Stimulated activated memory B cell treated with anti-CD40 and anti-IgM and Interleukin-4, amounts not matched to agents 10 μg/mL and 1 μg/mL and 100 μg/mL, for 72 hours (primary cell): Measurements from ENCODE around the gene TMIGD3.

Experiments used
- ATAC-seq: fragments of 150-1000 bp; cut with Tn5 transposase; 2 replicates; pipeline ENCODE4 v1.10.0; 2021
- H3K27ac Mint-ChIP-seq: one replicate; pipeline ENCODE4 v1.8.0; 2022; ENCODE audit warnings: mild to moderate bottlenecking, mixed read lengths
- H3K27me3 Mint-ChIP-seq: one replicate; pipeline ENCODE4 v1.8.0; 2022; ENCODE audit warnings: mixed read lengths
- H3K36me3 Mint-ChIP-seq: one replicate; pipeline ENCODE4 v1.8.0; 2022; ENCODE audit warnings: mixed read lengths
- H3K4me1 Mint-ChIP-seq: one replicate; pipeline ENCODE4 v1.8.0; 2022; ENCODE audit warnings: mixed read lengths
- H3K4me3 Mint-ChIP-seq: one replicate; pipeline ENCODE4 v1.8.0; 2022; ENCODE audit warnings: mild to moderate bottlenecking, moderate library complexity, mixed read lengths
- H3K9me3 Mint-ChIP-seq: one replicate; pipeline ENCODE4 v1.8.0; 2022; ENCODE audit warnings: mixed read lengths

TMIGD3 gene

DNA sequence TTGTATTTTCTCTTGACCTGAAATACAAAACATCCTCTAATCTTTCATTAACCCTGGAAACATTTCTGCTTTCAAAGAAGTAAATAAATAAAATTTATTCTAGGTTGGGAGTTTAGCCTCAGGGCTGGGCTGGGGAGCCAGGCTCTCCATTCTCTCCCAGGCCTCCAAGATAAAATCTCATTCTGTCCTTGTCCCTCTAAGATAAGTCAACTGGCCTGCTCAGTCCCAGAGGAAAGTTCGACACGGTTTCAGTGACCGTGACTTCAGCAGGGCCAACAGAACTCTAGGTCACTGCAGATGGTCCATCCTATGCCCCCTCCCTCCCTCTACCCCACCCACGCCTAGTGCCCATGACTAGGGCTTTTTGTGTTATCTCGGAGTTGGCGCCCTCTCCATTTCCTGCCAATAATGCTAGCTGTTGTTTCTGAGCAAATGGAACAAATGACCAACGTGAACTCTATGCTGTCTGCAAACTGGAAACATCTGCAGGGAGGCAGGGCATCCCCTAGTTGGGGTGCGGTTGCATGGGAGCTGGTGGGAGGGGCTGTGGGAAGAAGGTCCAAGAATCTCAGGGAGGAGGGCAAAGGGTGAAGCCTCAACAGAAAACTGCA, 10.1 kb upstream of the TMIGD3 start:
- no peak for ATAC-seq
- peak overlapping the region; percentile 96 for H3K27ac Mint-ChIP-seq
- no peaks in the 10 kb centered on the region for H3K9me3 Mint-ChIP-seq
- H3K27me3 Mint-ChIP-seq = no peaks in the 10 kb centered on the region
- H3K4me1 Mint-ChIP-seq = peaks cover 46% of the 10 kb centered on the region
- H3K4me3 Mint-ChIP-seq = no peak overlapping the region
- no peaks in the 10 kb centered on the region for H3K36me3 Mint-ChIP-seq

DNA sequence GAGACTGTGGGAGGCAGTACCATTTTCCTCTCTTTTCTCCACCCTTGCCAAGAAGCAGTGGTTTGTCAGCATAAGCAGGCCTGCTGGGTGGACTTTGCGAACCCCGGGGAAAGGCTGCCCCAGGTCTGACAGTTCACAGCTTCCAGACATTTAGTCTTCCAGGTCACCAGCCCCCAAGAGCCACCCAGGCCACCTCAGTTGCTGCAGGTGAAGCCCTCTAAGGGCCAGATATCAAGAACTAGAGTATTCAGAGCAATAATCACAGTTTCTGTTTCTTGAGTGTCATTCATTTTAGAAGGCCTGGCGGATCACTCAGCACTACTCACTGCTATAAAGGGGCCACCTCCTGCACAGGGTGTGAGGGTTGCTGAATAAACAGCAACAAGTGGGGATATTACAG, 9.5 kb upstream of the TMIGD3 start:
- Mint-ChIP-seq H3K36me3 (no peaks in the 10 kb centered on the region), H3K9me3 (no peaks in the 10 kb centered on the region), H3K4me3 (no peak overlapping the region), H3K27ac (no peak overlapping the region), H3K4me1 (peaks cover 45% of the 10 kb centered on the region), H3K27me3 (no peaks in the 10 kb centered on the region)
- no peak for ATAC-seq

DNA sequence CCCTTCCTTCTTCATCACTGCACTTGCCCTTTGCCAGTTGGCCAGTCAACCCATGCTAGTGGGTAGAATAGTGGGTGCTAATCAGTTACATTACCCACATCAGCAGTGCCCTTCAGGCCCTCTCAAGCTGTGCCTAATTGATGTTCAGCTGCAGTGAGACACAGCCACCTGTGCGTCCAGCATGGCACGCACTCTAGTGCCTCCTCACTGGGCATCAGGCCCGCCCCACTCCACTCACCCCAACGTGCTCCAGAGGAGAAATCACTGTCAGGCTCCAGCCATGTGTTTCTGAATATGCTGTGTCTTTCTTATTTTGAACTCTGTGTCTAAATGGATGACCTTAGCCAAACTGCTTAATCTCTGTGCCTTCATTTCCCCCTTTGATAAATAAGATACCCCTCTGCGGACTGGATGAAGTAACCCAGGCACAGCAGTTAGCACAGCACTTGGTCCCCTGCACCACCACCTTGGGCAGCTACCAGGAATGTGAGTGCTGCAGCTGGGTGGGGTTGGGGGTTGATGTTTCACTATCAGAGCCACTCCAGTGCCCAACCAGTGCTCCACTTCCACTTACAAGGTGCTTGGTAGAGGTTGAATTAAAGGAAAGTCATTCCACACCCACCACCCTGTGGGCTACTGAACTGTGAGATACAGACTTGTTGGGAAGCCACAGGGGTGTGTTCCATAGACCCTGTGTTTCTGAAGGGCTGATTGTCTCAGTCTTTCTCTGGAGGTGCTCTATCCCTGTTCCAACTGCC, 8.9 kb upstream of the TMIGD3 start:
- peaks cover 39% of the 10 kb centered on the region for H3K4me1 Mint-ChIP-seq
- no peak overlapping the region for H3K4me3 Mint-ChIP-seq
- no peak for ATAC-seq
- no peaks in the 10 kb centered on the region for H3K27me3 Mint-ChIP-seq
- no peaks in the 10 kb centered on the region for H3K36me3 Mint-ChIP-seq
- no peaks in the 10 kb centered on the region for H3K9me3 Mint-ChIP-seq
- no peak overlapping the region for H3K27ac Mint-ChIP-seq

DNA sequence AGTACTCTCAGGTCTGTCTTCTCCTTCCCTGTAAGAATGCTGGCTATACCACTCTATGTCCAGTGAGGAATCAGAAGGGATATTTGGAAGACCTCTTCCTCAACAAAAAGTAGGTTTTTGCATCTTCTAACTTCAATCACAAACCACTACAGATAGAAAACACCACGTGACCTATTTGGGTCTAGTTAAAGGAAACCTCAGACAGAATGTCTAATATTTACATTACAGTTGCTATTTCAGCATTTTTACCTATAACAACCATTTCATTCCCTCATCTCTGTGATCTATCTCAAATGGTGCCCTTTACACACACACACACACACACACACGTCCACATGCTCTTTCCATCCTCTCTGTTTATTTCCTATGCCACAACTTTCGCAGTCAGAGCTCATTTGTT, 7.9 kb upstream of the TMIGD3 start:
- Mint-ChIP-seq H3K27ac (no peak overlapping the region), H3K4me1 (peaks cover 33% of the 10 kb centered on the region), H3K4me3 (no peak overlapping the region), H3K36me3 (no peaks in the 10 kb centered on the region), H3K27me3 (no peaks in the 10 kb centered on the region), H3K9me3 (no peaks in the 10 kb centered on the region)
- no peak for ATAC-seq

DNA sequence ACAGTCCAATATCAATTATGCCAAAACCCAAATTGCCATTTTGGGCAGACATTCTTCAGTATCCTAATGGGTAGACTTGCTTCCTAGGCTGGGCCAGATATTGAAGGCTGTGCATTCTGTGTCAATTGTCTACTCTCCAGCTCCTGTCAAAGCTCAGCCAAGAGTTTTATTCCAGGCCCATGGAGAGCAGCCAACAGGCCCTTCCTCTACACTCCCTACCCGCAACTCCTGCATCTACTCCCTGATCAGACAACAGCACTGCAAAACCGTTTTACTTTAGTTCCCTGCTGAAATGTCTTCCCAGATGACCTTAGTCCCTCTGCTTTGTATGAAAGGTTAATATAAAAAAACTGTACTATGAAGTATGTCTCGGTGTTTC, 6.6 kb upstream of the TMIGD3 start:
- no peak overlapping the region for H3K27ac Mint-ChIP-seq
- no peak overlapping the region for H3K4me3 Mint-ChIP-seq
- H3K27me3 Mint-ChIP-seq = no peaks in the 10 kb centered on the region
- no peaks in the 10 kb centered on the region for H3K36me3 Mint-ChIP-seq
- H3K9me3 Mint-ChIP-seq = no peaks in the 10 kb centered on the region
- no peak for ATAC-seq
- peaks cover 33% of the 10 kb centered on the region for H3K4me1 Mint-ChIP-seq

DNA sequence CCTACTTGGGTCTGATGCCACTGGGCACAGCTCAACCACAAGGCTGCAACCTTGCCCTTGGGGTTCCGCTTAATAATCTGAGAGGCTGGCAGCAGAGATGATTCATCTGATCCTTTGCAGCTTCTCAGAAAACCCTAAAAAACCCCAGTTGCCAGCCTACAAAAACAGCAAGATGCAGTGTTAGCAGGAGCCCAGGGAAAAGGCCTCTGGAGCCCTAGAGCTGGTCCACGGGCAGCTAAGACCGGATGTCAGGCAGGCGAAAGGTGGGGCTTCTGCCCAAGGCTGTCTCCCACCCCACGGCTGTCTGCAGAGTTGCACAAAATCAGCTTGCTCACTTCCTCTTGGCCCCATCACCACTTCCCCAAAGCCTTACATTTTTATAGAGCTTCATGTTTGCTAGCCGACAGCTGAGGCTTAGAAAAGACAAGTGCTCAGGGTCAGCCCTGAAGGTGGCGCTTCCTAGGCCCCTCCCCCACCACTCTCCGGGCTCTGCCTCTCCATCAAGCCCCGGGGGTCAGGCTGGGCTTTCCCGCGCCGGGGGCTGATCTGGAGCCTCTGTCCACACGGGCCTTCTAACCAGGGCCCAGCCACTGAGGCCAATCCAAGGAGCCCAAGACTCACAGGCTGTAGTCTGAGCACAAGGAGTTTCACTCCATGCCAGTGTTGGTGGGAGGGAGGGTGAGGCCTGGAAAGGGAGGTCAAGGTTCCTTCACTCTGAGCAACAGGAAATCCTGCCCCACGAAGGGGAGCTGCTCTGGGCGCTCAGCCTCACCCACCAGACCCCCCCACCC, 4.2 kb upstream of the TMIGD3 start:
- H3K4me3 Mint-ChIP-seq = peak overlapping the region; percentile 74
- H3K27ac Mint-ChIP-seq = no peak overlapping the region
- H3K27me3 Mint-ChIP-seq = no peaks in the 10 kb centered on the region
- peaks cover 38% of the 10 kb centered on the region for H3K4me1 Mint-ChIP-seq
- no peaks in the 10 kb centered on the region for H3K9me3 Mint-ChIP-seq
- peak; percentile 88 for ATAC-seq
- H3K36me3 Mint-ChIP-seq = no peaks in the 10 kb centered on the region

DNA sequence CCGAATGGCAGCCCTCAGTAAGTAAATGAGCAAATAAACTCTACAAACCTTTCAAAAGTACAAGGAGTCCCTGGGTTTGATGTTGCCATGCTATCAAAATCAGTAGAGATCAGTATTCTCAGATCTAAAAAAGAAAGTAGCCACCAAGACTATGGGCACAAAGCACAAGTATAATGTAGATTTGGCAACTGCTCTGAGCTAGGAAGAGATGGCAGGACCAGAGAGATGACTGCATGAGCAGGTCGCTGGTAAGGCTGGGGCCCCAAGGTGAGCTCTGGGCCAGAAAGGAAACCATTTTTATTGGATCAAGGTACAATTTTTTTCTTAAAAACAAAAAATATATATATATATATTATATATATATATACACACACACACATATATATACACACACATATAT, 3.1 kb upstream of the TMIGD3 start:
- H3K4me1 Mint-ChIP-seq = peaks cover 38% of the 10 kb centered on the region
- H3K4me3 Mint-ChIP-seq = no peak overlapping the region
- H3K27ac Mint-ChIP-seq = no peak overlapping the region

DNA sequence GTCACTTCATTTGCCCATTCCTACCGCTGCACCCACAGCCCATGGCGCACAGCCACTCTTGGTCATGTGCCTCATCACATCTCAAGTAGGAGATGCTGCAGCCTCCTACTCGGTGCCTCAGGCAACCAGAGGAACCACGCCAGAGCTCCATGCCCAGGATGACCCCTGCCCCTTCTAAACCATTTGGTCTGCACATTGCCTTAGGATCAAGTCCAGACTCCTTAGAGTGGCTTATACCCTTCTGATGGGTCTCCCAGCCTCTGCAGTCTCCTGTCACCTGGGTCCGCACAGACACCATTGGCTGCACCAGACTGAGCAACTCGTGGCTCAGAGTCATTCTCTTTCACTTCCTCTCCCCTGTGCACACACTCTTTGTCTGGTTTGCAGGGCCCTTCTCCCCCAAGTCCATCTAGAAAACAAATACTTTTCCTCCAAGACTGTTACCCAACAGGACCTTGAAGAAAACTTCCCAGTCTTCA, 2.2 kb upstream of the TMIGD3 start:
- Mint-ChIP-seq H3K27me3 (no peaks in the 10 kb centered on the region), H3K4me3 (peak overlapping the region; percentile 1)

More for the DNA sequence above, 3.1 kb upstream of the TMIGD3 start:
- Mint-ChIP-seq H3K27me3 (no peaks in the 10 kb centered on the region), H3K36me3 (no peaks in the 10 kb centered on the region), H3K9me3 (no peaks in the 10 kb centered on the region)
- ATAC-seq = no peak

DNA sequence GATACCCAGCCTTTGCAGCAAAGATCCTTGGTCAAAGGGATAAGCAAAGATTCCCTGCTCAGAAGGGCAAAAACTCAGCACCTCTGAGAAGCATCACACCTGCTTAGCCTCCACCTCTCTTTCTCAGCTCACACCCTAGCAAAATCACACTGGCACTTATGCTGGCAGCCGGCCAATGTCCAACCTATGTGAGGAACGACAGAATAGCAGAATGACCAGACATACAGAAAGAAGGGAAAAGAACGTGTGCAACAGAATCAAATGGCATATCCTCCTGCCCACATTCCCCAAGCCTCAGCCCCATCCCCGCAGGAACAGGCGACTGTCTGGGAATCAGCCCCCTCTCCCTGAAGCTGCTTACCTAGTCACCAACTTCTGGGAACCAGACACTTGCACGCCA, 664 bp upstream of the TMIGD3 start:
- H3K4me1 Mint-ChIP-seq = peaks cover 45% of the 10 kb centered on the region
- H3K4me3 Mint-ChIP-seq = no peak overlapping the region

More for the DNA sequence above, 2.2 kb upstream of the TMIGD3 start:
- Mint-ChIP-seq H3K27ac (no peak overlapping the region), H3K4me1 (peaks cover 38% of the 10 kb centered on the region), H3K9me3 (no peaks in the 10 kb centered on the region), H3K36me3 (no peaks in the 10 kb centered on the region)
- peak; percentile 78 for ATAC-seq

DNA sequence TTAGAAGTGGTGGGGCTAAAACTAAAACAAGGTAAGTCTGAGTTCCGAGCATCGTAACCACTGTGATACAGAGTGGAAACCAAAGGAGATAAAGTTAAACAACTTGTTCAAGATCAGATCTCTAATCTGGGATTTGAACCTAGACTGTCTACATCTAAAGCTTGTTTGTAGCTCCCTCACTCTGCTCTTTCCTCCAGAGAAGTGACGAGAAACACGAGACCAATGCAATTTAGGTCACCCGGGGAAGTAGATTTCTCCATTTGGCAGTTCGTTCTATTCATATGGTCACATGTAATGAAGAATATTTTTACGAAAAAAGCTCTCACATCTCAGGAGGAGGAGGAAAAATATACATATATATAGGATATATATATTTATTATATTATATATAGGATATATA, 1.8 kb downstream of the TMIGD3 start:
- Mint-ChIP-seq H3K4me3 (no peak overlapping the region), H3K27me3 (no peaks in the 10 kb centered on the region), H3K4me1 (peaks cover 58% of the 10 kb centered on the region)

More for the DNA sequence above, 664 bp upstream of the TMIGD3 start:
- ATAC-seq = no peak
- Mint-ChIP-seq H3K36me3 (no peaks in the 10 kb centered on the region), H3K27ac (no peak overlapping the region), H3K9me3 (no peaks in the 10 kb centered on the region), H3K27me3 (no peaks in the 10 kb centered on the region)

DNA sequence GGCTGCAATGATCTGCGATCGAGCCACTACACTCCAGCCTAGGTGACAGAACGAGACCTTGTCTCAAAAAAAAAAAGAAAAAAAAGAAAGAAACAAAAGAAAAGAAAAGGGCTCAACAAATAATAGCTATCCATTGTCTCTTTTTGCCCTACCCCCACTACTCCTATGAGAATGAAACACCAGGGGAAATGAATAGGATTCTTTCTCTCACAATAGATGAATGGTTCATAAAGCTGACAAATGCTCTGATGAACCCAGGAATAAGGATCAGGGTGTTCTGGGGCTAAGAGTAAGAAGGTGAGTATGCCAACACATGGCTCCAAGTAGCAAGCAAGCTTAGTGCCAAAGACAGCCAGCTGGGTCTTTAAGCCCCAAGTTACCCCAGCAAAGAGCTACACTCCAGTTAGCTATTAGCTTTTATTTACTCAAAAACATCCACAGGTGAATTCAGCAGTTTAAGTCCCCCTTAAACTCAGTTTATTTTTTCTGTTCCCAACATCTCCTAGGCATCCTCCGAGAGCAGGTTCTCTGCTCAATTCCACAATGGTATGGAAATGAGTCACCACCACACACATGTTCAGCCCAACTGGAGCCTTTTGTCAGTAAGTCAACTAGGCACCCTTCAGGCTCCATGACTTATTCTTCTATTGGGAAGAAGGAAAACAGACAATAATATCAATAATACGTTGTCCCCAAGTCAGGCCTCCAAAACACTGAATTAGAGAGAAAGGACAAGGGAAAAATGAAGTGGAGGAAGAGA, 4.2 kb downstream of the TMIGD3 start:
- no peak for ATAC-seq
- peaks cover 6% of the 10 kb centered on the region for H3K36me3 Mint-ChIP-seq
- no peak overlapping the region for H3K27ac Mint-ChIP-seq
- no peak overlapping the region for H3K4me3 Mint-ChIP-seq
- peaks cover 35% of the 10 kb centered on the region for H3K4me1 Mint-ChIP-seq
- no peaks in the 10 kb centered on the region for H3K27me3 Mint-ChIP-seq
- peaks cover 9% of the 10 kb centered on the region for H3K9me3 Mint-ChIP-seq

More for the DNA sequence above, 1.8 kb downstream of the TMIGD3 start:
- peaks cover 2% of the 10 kb centered on the region for H3K36me3 Mint-ChIP-seq
- H3K27ac Mint-ChIP-seq = no peak overlapping the region
- ATAC-seq = no peak
- H3K9me3 Mint-ChIP-seq = peaks cover under 1% of the 10 kb centered on the region

DNA sequence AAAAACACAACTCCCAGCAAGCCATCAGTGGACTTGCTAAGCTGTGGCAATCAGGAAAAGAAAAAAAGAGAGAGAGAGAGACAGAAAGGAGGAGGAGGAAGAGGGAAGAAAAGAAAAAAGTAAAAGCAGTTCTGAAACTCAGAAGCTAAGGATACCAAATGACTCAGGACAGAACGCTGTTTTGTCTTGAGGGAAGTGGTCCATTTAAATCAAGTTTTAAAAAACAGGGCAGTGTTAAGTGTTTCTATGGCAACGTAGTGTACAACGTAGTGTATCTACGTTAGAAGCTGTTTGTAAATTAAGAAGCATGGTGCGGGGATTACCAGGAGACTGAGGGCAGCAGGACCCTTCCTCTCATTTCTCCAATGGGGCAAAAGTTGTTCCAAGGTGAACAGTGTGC, 5.8 kb downstream of the TMIGD3 start:
- Mint-ChIP-seq H3K4me3 (no peak overlapping the region), H3K27me3 (no peaks in the 10 kb centered on the region), H3K36me3 (peaks cover 6% of the 10 kb centered on the region), H3K4me1 (peaks cover 20% of the 10 kb centered on the region), H3K9me3 (peaks cover 9% of the 10 kb centered on the region), H3K27ac (peak overlapping the region; percentile 53)
- ATAC-seq = peak; percentile 74

DNA sequence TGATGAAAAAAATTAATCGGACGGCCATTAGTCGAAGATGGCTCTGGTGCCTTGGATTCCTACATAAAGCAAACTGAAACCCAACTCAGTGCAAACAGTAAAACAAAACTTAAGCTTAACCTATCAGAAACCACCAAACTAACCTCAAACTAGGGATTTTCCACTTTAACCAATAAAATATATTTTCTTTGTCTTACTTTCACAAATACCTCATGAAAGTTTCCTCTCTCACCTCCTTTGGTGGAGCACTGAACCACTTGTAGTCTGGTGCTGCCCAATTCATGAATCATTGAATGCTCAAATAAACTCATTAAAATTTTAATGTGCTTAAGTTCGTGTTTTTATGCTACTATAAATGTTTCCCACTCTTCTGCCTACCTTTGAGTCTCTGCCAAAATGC, 7.0 kb downstream of the TMIGD3 start:
- Mint-ChIP-seq H3K36me3 (peaks cover 6% of the 10 kb centered on the region), H3K9me3 (peaks cover 9% of the 10 kb centered on the region), H3K27me3 (no peaks in the 10 kb centered on the region), H3K27ac (peak overlapping the region; percentile 53), H3K4me3 (no peak overlapping the region), H3K4me1 (peaks cover 19% of the 10 kb centered on the region)
- no peak for ATAC-seq

DNA sequence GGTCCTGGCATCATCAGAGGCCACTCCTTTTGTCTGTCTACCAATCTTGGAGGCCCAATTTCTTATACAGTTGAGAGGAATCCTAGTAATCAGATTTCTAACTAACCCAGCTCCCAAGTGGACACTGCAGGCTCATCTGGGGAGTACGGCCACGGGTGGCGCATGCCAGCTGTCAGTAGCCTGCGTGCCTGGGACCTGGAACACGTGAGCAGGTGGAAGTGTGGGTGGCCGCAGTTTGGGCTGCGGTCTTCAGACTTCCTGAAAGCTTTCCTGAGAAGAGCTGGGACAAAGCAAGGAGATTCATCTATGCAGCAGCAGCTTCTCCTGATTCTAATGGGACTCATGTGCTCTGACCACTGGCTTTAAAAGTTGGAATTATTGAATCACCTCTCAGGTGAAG, 12.4 kb downstream of the TMIGD3 start:
- no peaks in the 10 kb centered on the region for H3K36me3 Mint-ChIP-seq
- H3K27ac Mint-ChIP-seq = no peak overlapping the region
- no peak for ATAC-seq
- no peaks in the 10 kb centered on the region for H3K27me3 Mint-ChIP-seq
- H3K4me3 Mint-ChIP-seq = no peak overlapping the region
- H3K9me3 Mint-ChIP-seq = peaks cover 3% of the 10 kb centered on the region
- H3K4me1 Mint-ChIP-seq = peaks cover 5% of the 10 kb centered on the region

DNA sequence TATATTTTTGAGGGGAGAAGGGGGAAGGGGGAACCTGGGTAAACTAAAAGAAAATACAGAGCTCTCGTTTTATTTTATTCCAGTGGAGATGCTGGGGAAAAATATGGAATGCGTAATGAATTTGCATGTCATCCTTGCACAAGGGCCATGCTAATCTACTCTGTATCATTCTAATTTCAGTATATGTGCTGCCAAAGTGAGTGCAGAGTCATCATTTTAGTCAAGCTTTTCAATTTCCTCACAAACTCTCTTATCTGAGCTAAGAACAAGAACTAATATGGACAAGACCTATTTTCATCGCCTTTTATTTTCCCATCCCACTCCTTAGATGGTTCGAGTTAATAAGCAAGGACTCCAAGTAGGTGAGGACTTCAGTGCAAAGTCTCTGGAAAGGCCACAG, 13.2 kb downstream of the TMIGD3 start:
- ATAC-seq = no peak
- no peaks in the 10 kb centered on the region for H3K36me3 Mint-ChIP-seq
- H3K27me3 Mint-ChIP-seq = no peaks in the 10 kb centered on the region
- no peak overlapping the region for H3K27ac Mint-ChIP-seq
- peaks cover 5% of the 10 kb centered on the region for H3K4me1 Mint-ChIP-seq
- no peak overlapping the region for H3K4me3 Mint-ChIP-seq
- H3K9me3 Mint-ChIP-seq = no peaks in the 10 kb centered on the region
